A549 (cell line): ENCODE measurements around the gene SPATA13. TPM values are rescaled to one million over a fixed set of nuclear protein-coding genes. Genes with fewer than 3 reads are reported as not detected.

Experiments
- ATAC-seq, 2 experiments: fragments of 200-7000 bp in 1 of 2; fragments of >200 bp in 1 of 2; cut with Nextera tagmentation in 1 of 2; cut with Tn5 transposase in 1 of 2; 3 replicates each; pipeline versions ENCODE4 v1.8.0 to v1.9.1; 2018 to 2020; ENCODE audit warnings: mild to moderate bottlenecking in 1 of 2, moderate library complexity in 1 of 2
- CTCF ChIA-PET: fragments of 300-600 bp; sonication (Branson Sonifier 250); formaldehyde crosslinking; extraction: SDS; loops from one replicate; lab custom pipeline; 2021; ENCODE audit warnings: antibody characterized with exemption, inconsistent platforms; lab: Yijun Ruan, JAX
- POLR2A ChIA-PET: fragments of 350-600 bp; formaldehyde crosslinking; extraction: SDS; loops from one replicate; lab custom pipeline; 2021; ENCODE audit warnings: antibody characterized with exemption, inconsistent platforms; lab: Yijun Ruan, JAX
- DNase-seq, 2 experiments: peaks; one replicate each; pipeline versions ENCODE4 v3.0.0 to v3.0.0-alpha.2; 2011 to 2016; ENCODE audit warnings: low read depth in 1 of 2, low spot score in 1 of 2
- FAIRE-seq: peaks from 2 replicates; lab custom pipeline; 2011; peaks lifted over from hg19 to GRCh38; lab: Jason Lieb, UNC
- H3K27ac ChIP-seq, 2 experiments: fragments of >200 bp; sonication (Bioruptor Twin); formaldehyde crosslinking; 3 replicates each; pipeline ENCODE4 v1.5.1; 2016 to 2017
- H3K4me1 ChIP-seq: fragments of >200 bp; sonication (Bioruptor Twin); formaldehyde crosslinking; 3 replicates; pipeline ENCODE4 v1.6.1; 2016
- H3K4me2 ChIP-seq: fragments of >200 bp; sonication (Bioruptor Twin); formaldehyde crosslinking; 3 replicates; pipeline ENCODE4 v1.6.1; 2016
- H3K4me3 ChIP-seq: fragments of >200 bp; sonication (Bioruptor Twin); formaldehyde crosslinking; 3 replicates; pipeline ENCODE4 v1.5.1; 2016
- H3K9me3 ChIP-seq: fragments of >200 bp; sonication (Bioruptor Twin); formaldehyde crosslinking; 3 replicates; pipeline ENCODE4 v1.6.1; 2016
- BCL3 ChIP-seq: fragments of >200 bp; sonication (Bioruptor Twin); formaldehyde crosslinking; IDR thresholded peaks from 3 replicates; pipeline ENCODE4 v1.6.1; 2016
- CEBPB ChIP-seq, 2 experiments: fragments of >200 bp in 1 of 2; sonication (Bioruptor Twin) in 1 of 2; formaldehyde crosslinking in 1 of 2; IDR thresholded peaks; 2 replicates each; pipeline ENCODE4 v1.6.1; 2012 to 2016
- CHD4 ChIP-seq: fragments of 200-600 bp; sonication (generic); IDR thresholded peaks from 2 replicates; pipeline ENCODE4 v1.6.1; 2016; ENCODE audit warnings: antibody characterized with exemption, mild to moderate bottlenecking, borderline replicate concordance
- FOSL2 ChIP-seq, 2 experiments: fragments of 450-650 bp in 1 of 2; fragments of >200 bp in 1 of 2; sonication (Bioruptor Twin) in 1 of 2; formaldehyde crosslinking; IDR thresholded peaks; 2 replicates each; pipeline versions ENCODE4 v1.5.0 to v1.6.1; 2016 to 2020; ENCODE audit warnings: mild to moderate bottlenecking in 1 of 2, moderate library complexity in 1 of 2
- JUNB ChIP-seq: fragments of >200 bp; sonication (Bioruptor Twin); formaldehyde crosslinking; IDR thresholded peaks from 2 replicates; pipeline ENCODE4 v1.6.1; 2016
- KDM1A ChIP-seq: fragments of 200-600 bp; sonication (generic); IDR thresholded peaks from 2 replicates; pipeline ENCODE4 v1.6.1; 2016; ENCODE audit warnings: low read depth, mild to moderate bottlenecking
- MAFK ChIP-seq: fragments of 450-650 bp; IDR thresholded peaks from 2 replicates; pipeline ENCODE4 v1.6.1; 2014; ENCODE audit not compliant: partially characterized antibody
- MYC ChIP-seq: IDR thresholded peaks from 2 replicates; pipeline ENCODE4 v1.6.1; 2012; ENCODE audit warnings: mild to moderate bottlenecking, inconsistent platforms, low read length, improper control_type of control experiment, borderline replicate concordance
- NPAS2 ChIP-seq: fragments of 250-450 bp; sonication (Bioruptor Pico); IDR thresholded peaks from 2 replicates; pipeline ENCODE4 v1.8.0; 2022; ENCODE audit warnings: mild to moderate bottlenecking, moderate library complexity, borderline replicate concordance
- POLR2A ChIP-seq: IDR thresholded peaks from 2 replicates; pipeline ENCODE4 v1.6.1; 2012; ENCODE audit warnings: mild to moderate bottlenecking, low read length
- RAD21 ChIP-seq, 2 experiments: fragments of >200 bp in 1 of 2; sonication (Bioruptor Twin) in 1 of 2; formaldehyde crosslinking in 1 of 2; IDR thresholded peaks in 1 of 2; conservative IDR thresholded peaks in 1 of 2; 2 replicates in 1 of 2; 3 replicates in 1 of 2; pipeline ENCODE4 v1.6.1; 2012 to 2018; ENCODE audit warnings: inconsistent platforms in 1 of 2
- RARB ChIP-seq: fragments of 250-450 bp; sonication (Bioruptor Pico); IDR thresholded peaks from 2 replicates; pipeline ENCODE4 v1.8.0; 2021; ENCODE audit warnings: mild to moderate bottlenecking, moderate library complexity
- ZFP36 ChIP-seq: fragments of 450-650 bp; IDR thresholded peaks from 2 replicates; pipeline ENCODE4 v1.6.1; 2014; ENCODE audit warnings: borderline replicate concordance; ENCODE audit not compliant: partially characterized antibody
- ZSCAN20 ChIP-seq: fragments of 250-450 bp; sonication (Bioruptor Pico); IDR thresholded peaks from 2 replicates; pipeline ENCODE4 v1.8.0; 2022; ENCODE audit warnings: mild to moderate bottlenecking, moderate library complexity
- WGBS: methylation state at CpG from one replicate; pipeline ENCODE4 v1.1.6; 2017; ENCODE audit errors: missing lambda C conversion rate; 5-methylcytosine and 5-hydroxymethylcytosine counted together
- polyA plus RNA-seq, 4 experiments: library from polyadenylated mRNA; depleted of rRNA in 3 of 4; stranded (reverse); fragments of >200 nt; fragmentation: RNase III in 1 of 4; extraction: RNeasy Plus Mini Kit Qiagen cat#74134 plus additional on column Dnase treatment in 1 of 4; gene quantifications; 2 replicates in 3 of 4; 3 replicates in 1 of 4; pipeline ENCODE4 v1.2.3, GENCODE V29; 2011 to 2017
- TF ChIP-seq, protein P1 (sequence below): fragments of >200 bp; sonication (Bioruptor Twin); formaldehyde crosslinking; IDR thresholded peaks from 3 replicates; pipeline ENCODE4 v1.5.1; 2016
- TF ChIP-seq, protein P2 (sequence below): IDR thresholded peaks from 2 replicates; pipeline ENCODE4 v1.6.1; 2012

The SPATA13 gene
- polyA plus RNA-seq, 2 of the 4 experiments (the other 2 are of a cell fraction): 3.1 to 6.3 TPM

- no peak overlapping the region for H3K4me2 ChIP-seq
- H3K9me3 ChIP-seq: no peaks in the 10 kb centered on the region
- 82% methylated on average over 5 of the region's 9 CpGs for WGBS
- ChIA-PET POLR2A (no interaction called here), CTCF (no interaction called here)
- FAIRE-seq (no peak), DNase-seq (no peak), ATAC-seq (no peak)
- H3K27ac ChIP-seq: no peak overlapping the region
- H3K4me1 ChIP-seq: peaks cover 12% of the 10 kb centered on the region
- H3K4me3 ChIP-seq: no peak overlapping the region
- no peak for TF ChIP-seq RAD21 (conservative IDR thresholded peaks at IDR 0.05 in 1 of 2, IDR thresholded peaks at IDR 0.05 in 1 of 2)
- no peak for TF ChIP-seq ZFP36
- no peak for TF ChIP-seq JUNB
- TF ChIP-seq FOSL2 (IDR thresholded peaks at IDR 0.05): no peak
- TF ChIP-seq FOSL2 (CRISPR knock-in tag; IDR thresholded peaks at IDR 0.05): no peak
- TF ChIP-seq ZSCAN20 (CRISPR knock-in tag): no peak
Measured at GRCh38 chr13:24124789-24125476, 35.6 kb upstream of the SPATA13 start.

GRCh38 chr13:24127116-24127631 lies 33.3 kb upstream of the SPATA13 start:
- ChIA-PET POLR2A (no interaction called here), CTCF (no interaction called here)
- TF ChIP-seq FOSL2 (IDR thresholded peaks at IDR 0.05): no peak
- peak; percentile 42 for TF ChIP-seq FOSL2 (CRISPR knock-in tag; IDR thresholded peaks at IDR 0.05)
- no peak for TF ChIP-seq NPAS2 (CRISPR knock-in tag)
- TF ChIP-seq, all 56 proteins: peak for 1
- ATAC-seq (0 out of 6 replicates have a peak, but pooled peaks of 1 of the 2 experiments have one; percentile 30), DNase-seq (peak in 1 of 2 experiments; percentile 16), FAIRE-seq (no peak)
- H3K27ac ChIP-seq: 0 out of 6 replicates have a peak overlapping the region, but pooled peaks of 1 of the 2 experiments have one; percentile 11
- H3K4me3 ChIP-seq: no peak overlapping the region
- peaks cover 12% of the 10 kb centered on the region for H3K4me1 ChIP-seq
- WGBS: 13% methylated on average over 2 of the region's 2 CpGs
- H3K9me3 ChIP-seq: peaks cover 8% of the 10 kb centered on the region; the same call in 2 of the 3 replicates
- peak overlapping the region; percentile 48 for H3K4me2 ChIP-seq

GRCh38 chr13:24128112-24128511 lies 32.4 kb upstream of the SPATA13 start:
- POLR2A ChIA-PET: no interaction called here
- no peak overlapping the region for H3K4me3 ChIP-seq
- CTCF ChIA-PET: no interaction called here
- 81% methylated on average over 5 of the region's 5 CpGs for WGBS
- no peak overlapping the region for H3K4me2 ChIP-seq
- no peak for ATAC-seq
- no peak for TF ChIP-seq ZSCAN20 (CRISPR knock-in tag)
- no peak for TF ChIP-seq CHD4
- no peak for TF ChIP-seq RARB
- TF ChIP-seq, protein P1, sequence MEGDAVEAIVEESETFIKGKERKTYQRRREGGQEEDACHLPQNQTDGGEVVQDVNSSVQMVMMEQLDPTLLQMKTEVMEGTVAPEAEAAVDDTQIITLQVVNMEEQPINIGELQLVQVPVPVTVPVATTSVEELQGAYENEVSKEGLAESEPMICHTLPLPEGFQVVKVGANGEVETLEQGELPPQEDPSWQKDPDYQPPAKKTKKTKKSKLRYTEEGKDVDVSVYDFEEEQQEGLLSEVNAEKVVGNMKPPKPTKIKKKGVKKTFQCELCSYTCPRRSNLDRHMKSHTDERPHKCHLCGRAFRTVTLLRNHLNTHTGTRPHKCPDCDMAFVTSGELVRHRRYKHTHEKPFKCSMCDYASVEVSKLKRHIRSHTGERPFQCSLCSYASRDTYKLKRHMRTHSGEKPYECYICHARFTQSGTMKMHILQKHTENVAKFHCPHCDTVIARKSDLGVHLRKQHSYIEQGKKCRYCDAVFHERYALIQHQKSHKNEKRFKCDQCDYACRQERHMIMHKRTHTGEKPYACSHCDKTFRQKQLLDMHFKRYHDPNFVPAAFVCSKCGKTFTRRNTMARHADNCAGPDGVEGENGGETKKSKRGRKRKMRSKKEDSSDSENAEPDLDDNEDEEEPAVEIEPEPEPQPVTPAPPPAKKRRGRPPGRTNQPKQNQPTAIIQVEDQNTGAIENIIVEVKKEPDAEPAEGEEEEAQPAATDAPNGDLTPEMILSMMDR: no peak
- TF ChIP-seq, protein P2, sequence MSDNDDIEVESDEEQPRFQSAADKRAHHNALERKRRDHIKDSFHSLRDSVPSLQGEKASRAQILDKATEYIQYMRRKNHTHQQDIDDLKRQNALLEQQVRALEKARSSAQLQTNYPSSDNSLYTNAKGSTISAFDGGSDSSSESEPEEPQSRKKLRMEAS: no peak
- TF ChIP-seq FOSL2 (IDR thresholded peaks at IDR 0.05): no peak
- TF ChIP-seq FOSL2 (CRISPR knock-in tag; IDR thresholded peaks at IDR 0.05): no peak
- no peak for TF ChIP-seq POLR2A
- no peak for TF ChIP-seq MAFK
- no peak for TF ChIP-seq MYC
- no peak for TF ChIP-seq KDM1A
- TF ChIP-seq BCL3: no peak
- TF ChIP-seq CEBPB (IDR thresholded peaks at IDR 0.05): no peak
- FAIRE-seq: no peak
- peaks cover 12% of the 10 kb centered on the region for H3K4me1 ChIP-seq
- H3K27ac ChIP-seq: no peak overlapping the region
- DNase-seq: no peak
- peaks cover 10% of the 10 kb centered on the region; the same call in 2 of the 3 replicates for H3K9me3 ChIP-seq
